ENCODE data around the gene FAM221A.
"Not testable (repeated sequence)": the region's sequence is repeated elsewhere in the genome, so short reads cannot be mapped to it uniquely, and the experiment has no call there.

FAM221A gene, protein sequence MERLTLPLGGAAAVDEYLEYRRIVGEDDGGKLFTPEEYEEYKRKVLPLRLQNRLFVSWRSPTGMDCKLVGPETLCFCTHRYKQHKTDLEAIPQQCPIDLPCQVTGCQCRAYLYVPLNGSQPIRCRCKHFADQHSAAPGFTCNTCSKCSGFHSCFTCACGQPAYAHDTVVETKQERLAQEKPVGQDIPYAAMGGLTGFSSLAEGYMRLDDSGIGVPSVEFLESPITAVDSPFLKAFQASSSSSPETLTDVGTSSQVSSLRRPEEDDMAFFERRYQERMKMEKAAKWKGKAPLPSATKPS

DNA sequence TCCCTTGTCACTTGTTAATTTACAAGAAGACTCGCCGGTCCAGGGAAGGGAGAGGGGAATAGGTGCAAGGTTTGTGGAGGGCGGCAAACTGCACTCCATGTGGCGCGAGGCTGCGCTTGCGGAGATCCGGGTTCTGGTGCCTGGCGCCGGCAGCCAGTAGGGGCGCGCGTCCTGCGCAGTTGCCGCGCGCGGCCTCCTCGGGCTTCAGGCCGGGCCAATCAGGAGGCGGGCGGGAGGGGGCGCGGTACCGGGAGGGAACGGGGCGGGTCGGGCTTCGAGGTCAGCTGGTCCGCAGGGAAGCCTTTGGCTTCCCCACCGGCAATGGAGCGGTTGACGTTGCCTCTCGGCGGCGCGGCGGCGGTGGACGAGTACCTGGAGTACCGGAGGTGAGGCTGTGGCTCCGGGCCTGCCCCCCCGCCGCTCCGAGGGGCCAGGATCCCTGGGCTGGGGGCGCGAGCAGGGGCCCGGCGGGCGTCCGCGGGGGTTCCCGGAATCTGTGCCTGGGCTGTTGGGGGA, at the start of gene FAM221A:
TSS of gene FAM221A (plus strand) at position 302 of the 516 bp plus-strand sequence. CDS start at position 322, 20 bp downstream.
- H3K4me3 ChIP-seq (ENCODE audit: low read depth, low read length), result peak within 1 kb of the TSS; percentile 69

DNA sequence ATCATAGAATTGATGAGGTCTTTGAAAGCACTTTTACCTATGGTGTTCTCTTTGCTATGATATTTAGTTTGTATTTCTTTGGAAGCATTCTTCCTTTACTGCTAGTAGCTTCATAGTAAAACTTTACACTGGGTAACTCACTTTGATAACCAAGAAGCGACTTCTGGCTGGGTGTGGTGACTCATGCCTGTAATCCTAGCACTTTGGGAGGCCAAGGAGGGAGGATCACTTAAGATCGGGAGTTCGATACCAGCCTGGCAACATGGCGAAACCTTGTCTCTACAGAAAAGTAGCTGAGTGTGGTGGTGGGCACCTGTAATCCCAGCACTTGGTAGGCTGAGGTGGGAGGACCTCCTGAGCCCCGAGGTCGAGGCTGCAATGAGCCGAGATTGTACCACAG, 46.6 kb upstream of the FAM221A start:
- H3K4me3 ChIP-seq (ENCODE audit: low read depth, low read length), result no peak overlapping the region

DNA sequence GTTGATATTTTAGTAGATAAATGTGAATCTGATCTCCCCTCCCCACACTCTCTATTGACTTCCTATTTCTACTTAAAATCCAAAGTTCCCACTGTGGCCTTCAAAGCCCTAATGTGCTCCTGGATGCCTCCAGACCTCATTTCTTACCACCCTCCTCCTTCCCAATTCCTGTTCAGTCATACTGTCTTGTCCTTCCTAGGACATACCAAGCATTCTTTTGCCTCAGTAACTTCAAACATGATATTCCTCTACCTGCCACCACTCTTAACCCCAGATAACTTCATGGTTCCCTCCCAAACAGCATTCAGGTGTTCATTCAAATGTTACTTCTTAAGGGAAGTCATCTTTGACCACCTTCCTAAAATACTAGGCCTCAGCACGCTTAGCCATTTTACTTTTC, 34.2 kb upstream of the FAM221A start:
- no peak overlapping the region for H3K4me3 ChIP-seq (ENCODE audit: low read depth, low read length)

DNA sequence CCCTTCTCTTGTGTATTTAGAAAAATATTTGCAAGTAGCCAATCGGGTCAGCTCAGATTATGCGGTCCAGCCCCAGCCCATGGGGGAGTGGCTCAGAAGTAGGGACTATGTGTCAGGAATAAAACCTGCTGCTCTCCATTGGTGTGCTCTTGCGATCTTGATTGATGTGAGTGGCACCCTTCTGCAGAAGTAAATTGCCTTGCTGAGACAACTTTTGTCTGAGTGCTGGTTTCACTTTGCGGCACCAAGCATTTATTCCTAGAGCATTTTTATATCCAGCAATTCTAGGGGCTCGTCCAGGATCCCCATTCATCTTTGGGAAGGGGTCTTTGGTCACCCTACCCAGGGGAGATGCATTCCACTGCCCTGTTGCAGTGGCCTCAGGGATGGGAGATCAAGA, 26.1 kb upstream of the FAM221A start:
- H3K4me3 ChIP-seq (ENCODE audit: low read depth, low read length), result no peak overlapping the region

DNA sequence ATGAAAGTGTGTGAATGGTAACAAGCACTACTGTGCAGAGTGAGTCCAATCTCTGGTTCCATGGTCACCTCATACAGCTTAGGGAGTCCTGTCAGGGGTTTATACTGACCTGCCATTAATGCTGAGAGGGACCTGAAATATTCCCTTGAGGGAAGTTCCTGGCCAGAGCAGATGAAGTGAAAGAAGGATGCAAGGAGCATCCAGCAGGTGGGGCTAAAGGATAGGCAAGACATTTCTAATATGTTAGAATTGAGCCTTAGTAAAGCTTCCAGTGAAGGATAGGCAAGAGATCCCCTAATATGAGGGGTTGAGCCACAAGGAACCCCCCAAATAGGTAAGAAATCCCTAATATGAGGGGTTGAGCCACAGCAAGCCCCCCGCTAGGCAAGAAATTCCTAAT, 25.5 kb upstream of the FAM221A start:
- H3K4me3 ChIP-seq (ENCODE audit: low read depth, low read length), result no peak overlapping the region

DNA sequence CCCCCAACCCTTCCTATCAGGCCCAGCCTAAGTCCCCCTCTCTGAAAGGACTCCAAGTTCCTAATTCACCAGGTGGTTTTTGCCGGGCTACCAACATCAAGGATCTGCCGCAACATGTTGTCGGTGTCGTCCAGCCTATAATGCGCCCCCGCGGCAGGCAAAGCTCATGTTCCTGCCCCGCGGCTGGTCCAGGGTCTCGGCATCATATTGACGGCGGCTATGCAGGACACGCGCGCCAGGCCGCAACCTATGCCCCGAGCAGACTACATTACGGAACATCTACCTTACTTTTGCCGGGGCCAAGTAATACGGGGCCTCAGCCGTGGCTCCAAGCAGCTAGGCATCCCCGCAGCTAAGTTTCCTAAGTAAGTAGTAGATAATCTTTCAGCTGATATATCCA, 24.6 kb upstream of the FAM221A start:
- H3K4me3 ChIP-seq (ENCODE audit: low read depth, low read length), result no peak overlapping the region

DNA sequence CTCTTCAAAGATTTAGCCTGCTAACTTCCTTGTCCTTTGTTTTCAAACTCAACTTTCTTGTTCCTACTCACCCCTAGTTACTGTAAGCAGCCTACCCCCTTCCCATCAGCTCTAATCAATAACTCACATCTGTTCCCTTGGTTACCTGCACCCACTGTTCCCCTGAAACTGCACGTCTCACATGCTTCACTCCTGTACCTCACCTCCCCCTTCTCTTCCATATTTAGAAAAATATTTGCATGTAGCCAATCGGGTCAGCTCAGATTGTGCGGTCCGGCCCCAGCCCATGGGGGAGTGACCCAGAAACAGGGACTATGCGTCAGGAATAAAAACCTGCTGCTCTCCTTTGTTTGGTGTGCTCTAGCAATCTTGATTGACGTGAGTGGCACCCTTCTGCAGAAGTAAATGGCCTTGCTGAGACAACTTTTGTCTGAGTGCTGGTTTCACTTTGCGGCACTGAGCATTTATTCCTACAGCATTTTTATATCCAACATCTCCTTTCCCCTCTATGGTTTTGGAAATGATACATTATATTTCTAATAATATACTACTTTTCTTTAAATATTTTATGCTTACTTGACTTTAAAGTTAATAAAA, 21.1 kb upstream of the FAM221A start:
- no peak overlapping the region for H3K4me3 ChIP-seq (ENCODE audit: low read depth, low read length)

DNA sequence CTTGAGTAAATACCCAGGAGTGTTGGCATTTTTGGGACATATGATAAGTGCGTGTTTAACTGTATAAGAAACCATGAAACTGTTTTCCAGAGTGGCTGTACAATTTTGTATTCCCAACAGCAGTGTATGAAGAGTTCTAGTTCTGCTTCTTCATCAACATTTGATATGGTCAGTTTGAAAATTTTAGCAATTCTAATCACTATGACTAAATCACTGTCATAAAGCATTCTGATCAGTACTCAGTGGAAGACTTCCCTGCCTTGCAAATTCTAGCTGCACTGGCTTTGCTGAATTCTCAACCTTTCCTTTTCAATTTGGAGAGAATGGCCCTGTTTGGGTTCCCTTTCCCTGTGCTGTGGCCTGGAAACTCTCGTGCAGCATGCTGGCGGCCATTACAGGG, 18.6 kb upstream of the FAM221A start:
- H3K4me3 ChIP-seq (ENCODE audit: low read depth, low read length), result no peak overlapping the region

DNA sequence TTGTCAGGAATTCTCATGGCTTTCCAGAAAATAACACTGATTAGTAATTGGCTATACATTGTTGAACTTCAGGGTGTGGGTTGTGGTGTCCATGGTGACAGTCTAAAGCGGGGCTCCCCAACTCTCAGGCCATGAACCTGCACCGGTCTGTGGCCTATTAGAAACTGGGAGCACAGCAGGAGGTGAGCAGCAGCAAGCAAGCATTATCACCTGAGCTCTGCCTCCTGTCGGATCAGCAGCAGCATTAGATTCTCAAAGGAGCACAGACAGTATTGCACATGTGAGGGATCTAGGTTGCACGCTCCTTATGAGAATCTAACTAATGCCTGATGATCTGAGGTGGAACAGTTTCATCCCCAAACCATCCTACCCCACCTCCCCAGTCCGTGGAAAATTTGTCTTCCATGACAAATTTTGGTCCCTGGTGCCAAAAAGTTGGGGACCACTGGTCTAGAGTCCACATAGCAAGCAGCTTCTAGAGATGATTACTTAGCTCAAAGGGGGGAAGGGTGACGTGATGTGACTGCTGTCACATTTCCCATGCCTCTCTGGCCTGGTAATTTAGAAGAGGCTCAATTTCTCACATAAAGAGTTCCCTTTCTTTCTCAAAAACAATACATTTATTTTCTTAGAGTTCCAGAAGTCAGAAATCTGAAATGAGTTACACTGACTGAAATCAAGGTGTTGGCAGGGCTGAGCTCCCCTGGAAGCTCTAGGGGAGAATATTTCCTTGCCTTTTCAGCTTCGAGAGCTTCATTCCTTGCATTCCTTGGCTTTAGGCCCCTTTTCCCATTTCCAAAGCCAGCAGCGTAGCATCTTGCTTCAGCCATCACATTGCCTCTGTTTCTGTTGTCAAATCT, 17.6 kb upstream of the FAM221A start:
- no peak overlapping the region for H3K4me3 ChIP-seq (ENCODE audit: low read depth, low read length)

DNA sequence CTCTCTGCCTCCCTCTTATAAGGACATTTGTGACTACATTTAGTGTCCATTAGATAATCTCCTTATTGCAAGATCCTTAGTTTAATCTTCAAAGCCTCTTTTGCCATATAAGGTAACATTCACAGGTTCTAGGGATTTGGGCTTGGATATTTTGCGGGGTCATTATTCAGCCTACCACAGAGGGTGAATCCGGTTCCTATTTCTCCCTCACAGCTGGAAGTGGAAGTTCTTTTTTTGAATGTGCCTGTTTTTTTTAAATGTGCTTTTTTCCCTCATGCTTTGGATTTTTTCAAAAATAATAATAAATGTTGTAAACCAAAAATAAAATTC, 17.1 kb upstream of the FAM221A start:
- H3K4me3 ChIP-seq (ENCODE audit: low read depth, low read length), result no peak overlapping the region

DNA sequence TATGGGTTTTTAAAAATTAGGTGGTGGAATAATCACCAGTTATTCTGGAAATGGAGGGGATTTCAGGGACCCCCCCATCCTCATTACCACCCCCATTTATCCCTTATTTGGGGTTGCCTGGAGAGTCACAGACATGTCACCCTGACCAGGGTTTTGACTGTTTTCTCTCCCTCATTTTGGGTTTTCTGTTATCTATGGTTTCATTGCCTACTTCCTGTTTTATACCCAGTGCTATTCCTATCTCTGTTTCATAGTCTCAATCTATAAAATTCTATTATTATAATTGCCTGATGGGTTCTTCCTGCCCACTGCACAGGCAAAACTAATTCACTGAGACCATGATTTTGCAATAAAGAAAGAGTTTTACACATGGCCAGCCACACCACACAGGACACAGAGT, 15.9 kb upstream of the FAM221A start:
- no peak overlapping the region for H3K4me3 ChIP-seq (ENCODE audit: low read depth, low read length)

DNA sequence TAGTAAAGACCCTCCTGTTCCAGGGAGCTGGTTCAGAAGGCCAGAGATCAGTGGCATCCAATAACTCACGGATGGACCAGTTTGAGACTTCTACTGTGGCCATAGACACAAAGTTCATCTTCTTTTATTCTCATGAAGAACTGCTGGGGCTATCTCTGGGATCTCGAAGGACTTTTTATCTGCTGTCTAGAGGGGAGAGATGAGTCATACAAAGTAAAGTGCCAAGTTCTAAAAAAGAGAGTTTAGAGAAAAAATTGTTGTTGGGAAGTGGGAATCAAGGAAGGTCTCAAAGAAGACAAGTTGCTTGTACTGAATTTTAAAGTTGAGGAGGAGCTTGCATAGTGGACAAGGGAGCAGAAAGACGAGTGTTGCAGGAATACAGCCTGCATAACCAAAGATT, 8.0 kb upstream of the FAM221A start:
- H3K4me3 ChIP-seq (ENCODE audit: low read depth, low read length), result no peak overlapping the region

DNA sequence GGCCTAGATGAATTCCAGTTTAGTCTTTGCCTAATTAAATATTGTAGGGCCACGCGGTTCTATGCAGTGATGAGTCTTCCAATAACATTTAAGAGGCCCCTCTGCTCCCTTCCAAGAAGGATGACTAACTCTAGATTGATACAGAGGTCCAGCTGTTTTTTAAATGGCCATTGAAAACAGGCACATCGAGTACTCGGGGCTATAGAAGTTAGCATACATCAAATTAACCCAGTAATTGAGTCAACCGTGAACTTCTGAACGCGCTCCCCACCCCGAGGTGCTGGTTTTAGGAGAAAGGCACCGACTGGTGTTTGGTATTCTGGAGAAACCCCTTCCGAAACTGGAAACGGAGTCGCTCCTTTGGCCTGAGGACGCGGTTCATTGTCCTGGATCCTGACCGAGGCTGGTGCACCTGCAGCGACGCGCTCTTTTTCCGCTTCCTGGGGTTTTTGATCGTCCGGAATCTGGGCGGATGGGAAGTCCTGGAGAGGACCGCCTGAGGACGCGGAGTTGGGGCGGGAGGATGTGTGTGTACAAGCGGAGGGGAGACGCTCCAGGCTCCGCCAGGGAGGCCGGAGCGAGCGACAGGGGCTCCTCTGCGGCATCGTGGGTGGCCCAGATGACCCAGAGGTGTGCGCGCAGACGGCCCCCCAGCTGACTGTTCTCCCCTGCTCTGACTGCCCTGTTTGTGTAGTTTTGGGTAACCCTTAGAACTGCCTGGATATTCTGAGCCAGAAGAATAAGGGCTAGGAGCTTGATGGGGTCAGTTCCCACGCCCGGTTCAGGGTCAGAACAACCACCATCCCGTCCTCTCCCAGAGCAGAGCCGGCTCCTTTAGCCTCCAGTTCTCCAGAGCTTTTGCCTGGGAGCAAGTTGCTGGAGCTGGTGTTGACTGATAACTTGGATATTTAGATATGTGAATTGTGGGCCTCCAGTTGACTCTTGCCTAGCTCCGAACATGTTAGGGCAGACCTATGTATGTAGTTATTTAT, 711 bp downstream of the FAM221A start:
- H3K4me3 ChIP-seq (ENCODE audit: low read depth, low read length), result peak overlapping the region; percentile 69

DNA sequence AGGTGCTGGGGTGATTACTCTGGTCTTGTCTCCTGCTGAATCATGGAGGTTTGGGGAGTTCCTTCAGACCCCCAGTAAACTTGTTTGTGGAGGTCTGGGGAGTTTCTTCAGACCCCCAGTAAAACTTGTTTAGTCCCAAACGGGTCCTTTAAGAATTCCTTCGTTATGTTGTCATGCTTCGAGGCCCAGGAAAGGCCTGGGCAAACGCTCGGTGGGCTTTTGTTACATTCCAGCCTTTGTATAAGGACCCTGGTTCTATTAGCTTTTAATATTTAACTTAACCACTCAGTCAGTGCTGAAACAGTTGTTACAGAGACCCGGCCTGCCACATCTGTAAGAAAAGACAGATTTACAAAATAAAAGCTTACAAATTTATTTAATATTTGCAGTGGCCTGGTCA, 4.0 kb downstream of the FAM221A start:
- H3K4me3 ChIP-seq (ENCODE audit: low read depth, low read length), result not testable (repeated sequence)

DNA sequence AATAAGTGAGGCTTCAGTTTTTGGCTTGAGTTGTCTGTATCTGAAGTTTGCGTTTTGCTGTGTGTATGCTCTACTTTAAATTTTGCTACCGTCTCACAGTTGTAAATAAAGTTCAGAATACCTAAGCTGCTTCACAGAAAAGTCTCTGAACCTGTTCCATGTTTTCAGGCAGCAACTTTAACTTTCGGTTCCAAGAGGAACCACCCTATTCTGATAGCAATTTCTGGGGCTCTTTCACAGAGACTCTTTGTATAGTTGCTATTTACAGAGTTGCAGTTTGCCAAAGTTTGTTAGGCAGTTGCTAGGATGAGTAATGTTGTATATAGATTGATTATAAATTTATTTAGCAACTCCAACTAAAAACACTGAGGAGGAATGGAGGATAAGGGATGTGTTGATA, 5.7 kb downstream of the FAM221A start:
- H3K4me3 ChIP-seq (ENCODE audit: low read depth, low read length), result no peak overlapping the region

DNA sequence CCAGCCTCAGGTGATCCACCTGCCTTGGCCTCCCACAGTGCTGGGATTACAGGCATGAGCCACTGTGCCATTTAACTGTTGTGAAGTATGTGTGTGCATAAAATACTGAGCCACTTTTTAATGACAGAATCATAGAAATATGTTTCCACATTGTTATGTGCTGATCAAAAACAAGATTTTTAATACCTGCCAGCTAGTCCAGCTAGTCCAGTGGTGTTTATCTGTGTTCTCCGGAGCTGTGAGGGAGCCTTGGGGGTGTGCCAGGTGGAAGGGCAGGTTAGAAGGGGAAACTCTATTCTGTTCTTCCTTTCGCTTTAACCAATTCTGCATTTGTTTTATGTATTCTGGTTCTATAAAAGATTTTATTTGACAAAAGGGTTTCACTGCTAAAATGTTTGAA, 7.0 kb downstream of the FAM221A start:
- no peak overlapping the region for H3K4me3 ChIP-seq (ENCODE audit: low read depth, low read length)

DNA sequence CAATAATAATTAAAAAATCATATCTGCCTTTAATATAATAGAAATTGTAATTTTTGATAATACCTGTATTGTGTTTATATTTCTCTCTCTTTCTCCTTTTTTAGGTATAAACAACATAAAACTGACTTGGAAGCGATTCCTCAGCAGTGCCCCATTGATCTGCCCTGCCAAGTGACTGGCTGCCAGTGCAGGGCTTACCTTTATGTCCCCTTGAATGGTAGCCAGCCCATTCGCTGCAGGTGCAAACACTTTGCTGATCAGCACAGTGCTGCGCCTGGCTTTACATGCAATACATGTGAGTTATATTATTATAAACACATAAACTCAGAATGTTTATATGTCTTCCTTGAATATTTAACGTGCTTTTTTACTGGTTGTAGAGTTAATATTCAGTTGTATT, 9.2 kb downstream of the FAM221A start:
- H3K4me3 ChIP-seq (ENCODE audit: low read depth, low read length), result no peak overlapping the region

DNA sequence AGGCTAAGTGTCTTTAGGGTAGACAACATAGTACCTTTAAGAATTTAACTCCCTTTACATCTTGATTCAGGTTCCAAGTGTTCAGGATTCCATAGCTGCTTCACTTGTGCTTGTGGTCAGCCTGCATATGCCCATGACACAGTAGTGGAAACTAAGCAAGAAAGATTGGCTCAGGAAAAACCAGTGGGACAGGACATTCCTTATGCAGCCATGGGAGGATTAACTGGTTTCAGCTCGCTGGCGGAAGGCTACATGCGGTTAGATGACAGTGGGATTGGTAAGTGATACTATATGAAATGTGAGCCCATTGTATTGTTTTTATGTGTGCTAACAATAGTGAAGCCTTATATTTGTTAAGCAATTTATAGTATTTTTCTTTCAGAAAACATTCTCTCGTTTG, 11.3 kb downstream of the FAM221A start:
- no peak overlapping the region for H3K4me3 ChIP-seq (ENCODE audit: low read depth, low read length)

DNA sequence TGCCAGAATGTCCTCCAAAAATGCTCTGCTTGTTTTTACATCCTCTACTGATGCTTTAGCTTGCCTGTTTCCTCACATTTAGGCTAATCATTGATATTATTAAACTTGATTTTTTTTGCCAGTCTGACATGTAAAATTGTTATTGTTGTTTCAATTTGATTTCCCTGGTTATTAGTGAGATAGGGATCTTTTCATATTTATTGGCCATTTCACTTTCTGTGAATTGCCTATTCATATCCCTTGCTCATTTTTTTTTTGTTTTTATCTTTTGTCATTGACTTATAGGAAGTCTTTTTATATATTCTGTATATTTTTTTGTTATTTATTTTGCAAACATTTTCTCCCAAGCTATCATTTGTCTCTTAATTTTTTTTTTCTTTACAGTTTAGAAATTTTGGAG, 13.2 kb downstream of the FAM221A start:
- no peak overlapping the region for H3K4me3 ChIP-seq (ENCODE audit: low read depth, low read length)

DNA sequence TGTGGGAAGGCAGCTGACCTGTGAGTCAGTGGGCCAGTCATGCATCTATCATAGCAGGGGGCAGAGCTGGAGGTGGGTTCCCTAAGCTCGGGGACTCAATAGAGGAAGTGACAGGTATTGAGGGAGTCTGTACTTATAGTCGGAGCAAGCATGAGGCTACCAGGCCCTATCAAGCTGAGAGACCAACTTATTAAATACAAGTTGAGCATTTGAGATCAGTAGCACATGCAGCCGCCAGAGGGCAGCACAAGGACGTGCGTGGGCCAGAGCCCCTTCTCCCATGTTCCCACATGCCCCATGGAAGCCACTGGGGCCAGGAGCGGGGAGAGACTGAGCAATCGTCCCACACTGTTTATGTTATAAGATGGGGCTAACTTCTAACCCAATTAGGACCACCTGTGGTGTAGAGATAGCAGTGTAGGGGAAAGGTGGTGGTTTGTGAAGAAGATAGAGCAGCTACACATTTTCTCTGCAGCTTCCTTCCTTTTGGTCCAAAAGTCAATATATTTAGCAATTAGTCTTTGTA, 17.0 kb downstream of the FAM221A start:
- H3K4me3 ChIP-seq (ENCODE audit: low read depth, low read length), result no peak overlapping the region
